T follicular helper cell (primary cell): ENCODE measurements around the gene GBGT1.

Experiments
- DNase-seq: peaks from one replicate; pipeline ENCODE4 v3.0.0-alpha.2; 2020; ENCODE audit warnings: low read depth

The GBGT1 gene

GRCh38 chr9:133113949-133114885 is 49.5 kb downstream of the GBGT1 start:
- DNase-seq: no peak

GRCh38 chr9:133113163-133113948 is 50.4 kb downstream of the GBGT1 start:
- DNase-seq: no peak

GRCh38 chr9:133112663-133113026 is 51.1 kb downstream of the GBGT1 start:
- no peak for DNase-seq

- no peak for DNase-seq
Measured at GRCh38 chr9:133111808-133112662, 51.7 kb downstream of the GBGT1 start.

DNA sequence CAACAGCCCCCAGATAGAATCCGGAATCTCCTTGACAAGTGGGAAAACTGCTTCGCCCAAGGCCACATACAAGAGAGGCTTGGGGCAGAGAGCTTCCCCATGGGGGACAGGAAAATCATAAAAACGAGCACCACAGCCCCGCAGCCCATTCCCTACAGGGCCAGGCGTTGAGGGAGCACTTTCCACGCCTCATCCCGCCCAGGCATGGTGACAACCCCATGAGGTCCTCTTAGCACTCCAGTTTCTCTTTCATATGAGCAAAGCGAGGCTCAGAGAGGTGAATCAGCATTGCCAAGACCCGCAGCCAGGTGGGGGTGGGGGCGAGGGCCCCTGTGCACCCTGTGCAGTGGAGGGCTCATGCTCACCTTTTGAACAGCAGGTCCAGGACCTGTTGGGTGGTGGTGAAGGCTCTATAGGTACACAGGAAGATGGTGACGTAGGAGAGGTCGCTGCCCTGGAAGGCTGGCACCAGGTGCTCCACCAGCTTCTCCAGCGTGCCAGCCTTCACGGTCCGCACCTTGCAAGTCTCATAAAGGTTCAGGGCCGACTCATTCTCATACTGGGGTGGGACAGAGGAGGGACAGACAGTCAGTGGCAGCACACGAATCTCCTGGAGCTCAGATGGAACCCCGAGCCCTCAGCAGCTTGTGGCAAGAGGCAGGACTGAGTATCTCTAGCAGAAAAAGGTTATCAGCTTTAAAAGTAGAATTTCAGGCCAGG is 53.6 kb downstream of the GBGT1 start:
- DNase-seq: no peak

- no peak for DNase-seq
Measured at GRCh38 chr9:133108794-133109641, 54.7 kb downstream of the GBGT1 start.

GRCh38 chr9:133107961-133108793 is 55.5 kb downstream of the GBGT1 start:
- no peak for DNase-seq

DNA sequence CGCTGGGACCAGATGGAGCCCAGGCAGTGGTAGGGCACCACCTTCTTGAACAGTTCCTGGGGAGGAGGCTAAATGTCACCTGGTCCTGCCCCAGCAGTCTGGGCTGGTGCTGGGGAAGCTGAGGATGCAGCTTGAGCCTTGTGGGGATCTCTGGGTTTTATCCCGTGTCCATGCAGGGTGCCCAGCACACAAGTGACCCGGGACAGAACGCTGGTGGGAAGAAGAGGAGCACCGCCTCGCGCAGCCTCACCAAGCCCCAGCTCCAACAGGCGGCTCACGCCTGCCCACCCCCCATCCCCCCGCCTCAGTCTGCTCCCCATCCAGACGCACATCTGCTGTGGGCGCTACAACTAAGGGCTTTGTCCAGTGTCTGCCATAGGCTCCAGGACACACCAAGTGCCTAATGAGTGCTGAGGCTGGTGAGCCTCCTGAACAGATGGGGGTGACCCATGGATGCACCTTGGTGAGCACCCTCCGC is 56.4 kb downstream of the GBGT1 start:
- DNase-seq: no peak

- DNase-seq: no peak
Measured at GRCh38 chr9:133106511-133107244, 57.0 kb downstream of the GBGT1 start.

GRCh38 chr9:133105461-133105770 is 58.3 kb downstream of the GBGT1 start:
- DNase-seq: no peak

- no peak for DNase-seq
Measured at GRCh38 chr9:133104718-133105460, 58.8 kb downstream of the GBGT1 start.

DNA sequence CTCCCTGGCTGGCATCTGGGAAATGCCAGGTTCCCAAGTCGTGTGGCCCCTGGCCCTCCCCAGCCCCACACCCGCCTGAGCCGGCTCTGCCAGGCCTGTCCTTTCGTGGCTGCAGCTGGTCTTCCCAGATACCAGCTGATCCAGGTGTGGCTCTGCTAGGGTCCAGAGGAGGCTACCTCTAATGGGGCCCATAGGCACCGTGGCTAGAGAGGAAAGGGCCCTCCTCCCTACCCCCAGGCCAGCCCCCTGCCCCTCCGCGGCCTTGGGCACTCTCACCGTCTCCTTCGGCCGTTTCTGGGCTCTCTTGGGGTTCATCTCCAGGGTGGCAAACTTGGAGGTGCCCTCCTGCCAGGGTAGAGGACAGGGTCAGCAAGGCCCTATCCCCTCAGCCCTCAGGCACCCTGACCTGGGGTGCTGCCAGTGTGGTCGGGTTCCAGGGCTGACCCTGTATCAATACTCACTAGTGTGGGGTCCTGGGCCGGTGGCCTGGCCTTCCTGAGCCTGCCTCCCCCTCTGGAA is 59.7 kb downstream of the GBGT1 start:
- no peak for DNase-seq

DNA sequence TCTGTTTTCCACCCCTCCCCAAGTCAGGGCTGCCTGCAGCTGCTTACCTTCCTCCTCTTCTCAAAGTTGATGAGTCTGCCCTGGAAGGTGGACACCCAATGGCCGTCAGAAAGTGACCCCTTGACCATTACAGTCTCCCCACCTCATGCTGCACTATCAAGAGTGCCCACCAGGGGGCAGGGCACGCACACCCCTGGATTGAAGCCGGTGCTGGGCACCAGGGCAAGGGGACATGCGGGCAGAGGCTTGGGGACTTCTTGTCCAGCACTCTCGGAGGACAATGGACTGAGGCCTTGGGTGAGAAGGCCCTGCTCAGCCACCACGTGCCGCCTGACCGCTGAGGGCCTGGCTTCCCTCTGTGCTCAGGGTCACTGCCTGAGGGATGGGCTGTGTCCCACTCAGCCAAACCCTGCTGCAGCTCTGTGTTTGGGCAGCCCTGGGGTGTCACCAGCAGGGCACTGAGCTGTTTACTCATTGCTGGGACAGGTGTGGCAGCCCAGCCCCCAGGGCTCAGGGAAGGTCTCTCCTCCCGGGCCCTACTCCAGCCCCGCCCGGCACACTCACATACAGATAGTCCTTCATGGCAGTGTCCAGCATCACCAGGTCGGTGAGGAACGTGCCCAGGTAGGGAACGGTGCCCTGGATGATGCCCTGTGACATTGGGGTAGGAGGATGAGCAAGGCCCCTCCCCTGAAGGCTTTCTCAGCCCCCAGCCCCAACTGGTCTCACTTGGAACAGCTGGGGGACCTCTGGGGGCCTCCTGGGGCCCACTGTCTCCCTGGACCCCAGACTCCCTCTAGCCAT is 60.3 kb downstream of the GBGT1 start:
- no peak for DNase-seq
